Body of pancreas (tissue), 4 donors: ENCODE data around the gene STAT4.

Source experiments
- POLR2A ChIP-seq, 3 donors: fragments of 450-650 bp; IDR thresholded peaks; one replicate each; pipeline ENCODE4 v1.6.1; 2016; ENCODE audit warnings: antibody characterized with exemption in 3 of 3, mild to moderate bottlenecking in 2 of 3
- TF ChIP-seq, protein P1 (sequence below), 7 experiments: fragments of 450-650 bp in 4 of 7; fragments of 200-600 bp in 3 of 7; sonication (generic) in 3 of 7; IDR thresholded peaks; one replicate each; pipeline ENCODE4 v1.5.1; 2016 to 2019; ENCODE audit warnings: antibody characterized with exemption in 7 of 7

DNA sequence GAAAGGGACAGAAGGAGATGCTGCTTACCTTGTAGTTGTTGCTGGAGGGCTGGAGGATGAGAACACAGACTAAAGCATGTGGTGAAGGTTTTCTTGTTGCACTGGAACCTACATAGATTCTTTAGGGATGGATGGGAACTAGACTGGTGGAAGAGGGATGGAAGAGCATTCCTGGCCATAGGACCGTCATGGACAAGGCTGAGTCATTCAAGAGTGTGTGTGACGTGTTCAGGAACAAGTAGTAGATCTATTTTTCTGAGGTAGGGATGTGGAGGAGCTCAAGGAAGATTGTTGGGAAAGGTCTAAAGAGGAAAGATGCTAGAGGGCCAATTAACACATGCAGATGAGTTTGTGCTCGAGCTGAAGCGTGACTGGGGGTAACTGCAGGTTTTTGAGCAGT, 6.6 kb downstream of the STAT4 start:
- TF ChIP-seq, protein P1, sequence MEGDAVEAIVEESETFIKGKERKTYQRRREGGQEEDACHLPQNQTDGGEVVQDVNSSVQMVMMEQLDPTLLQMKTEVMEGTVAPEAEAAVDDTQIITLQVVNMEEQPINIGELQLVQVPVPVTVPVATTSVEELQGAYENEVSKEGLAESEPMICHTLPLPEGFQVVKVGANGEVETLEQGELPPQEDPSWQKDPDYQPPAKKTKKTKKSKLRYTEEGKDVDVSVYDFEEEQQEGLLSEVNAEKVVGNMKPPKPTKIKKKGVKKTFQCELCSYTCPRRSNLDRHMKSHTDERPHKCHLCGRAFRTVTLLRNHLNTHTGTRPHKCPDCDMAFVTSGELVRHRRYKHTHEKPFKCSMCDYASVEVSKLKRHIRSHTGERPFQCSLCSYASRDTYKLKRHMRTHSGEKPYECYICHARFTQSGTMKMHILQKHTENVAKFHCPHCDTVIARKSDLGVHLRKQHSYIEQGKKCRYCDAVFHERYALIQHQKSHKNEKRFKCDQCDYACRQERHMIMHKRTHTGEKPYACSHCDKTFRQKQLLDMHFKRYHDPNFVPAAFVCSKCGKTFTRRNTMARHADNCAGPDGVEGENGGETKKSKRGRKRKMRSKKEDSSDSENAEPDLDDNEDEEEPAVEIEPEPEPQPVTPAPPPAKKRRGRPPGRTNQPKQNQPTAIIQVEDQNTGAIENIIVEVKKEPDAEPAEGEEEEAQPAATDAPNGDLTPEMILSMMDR (IDR thresholded peaks at IDR 0.05): no peak
- no peak for TF ChIP-seq POLR2A (IDR thresholded peaks at IDR 0.05)
